Germinal center (tissue), 1 donor: ENCODE data around the gene BSG.
"Not testable (repeated sequence)": the region's sequence is repeated elsewhere in the genome, so short reads cannot be mapped to it uniquely, and the experiment has no call there.

Source experiments
- DNase-seq: peaks from one replicate; pipeline ENCODE4 v3.0.0; 2012; ENCODE audit warnings: mixed read lengths, low spot score

Gene BSG

DNA sequence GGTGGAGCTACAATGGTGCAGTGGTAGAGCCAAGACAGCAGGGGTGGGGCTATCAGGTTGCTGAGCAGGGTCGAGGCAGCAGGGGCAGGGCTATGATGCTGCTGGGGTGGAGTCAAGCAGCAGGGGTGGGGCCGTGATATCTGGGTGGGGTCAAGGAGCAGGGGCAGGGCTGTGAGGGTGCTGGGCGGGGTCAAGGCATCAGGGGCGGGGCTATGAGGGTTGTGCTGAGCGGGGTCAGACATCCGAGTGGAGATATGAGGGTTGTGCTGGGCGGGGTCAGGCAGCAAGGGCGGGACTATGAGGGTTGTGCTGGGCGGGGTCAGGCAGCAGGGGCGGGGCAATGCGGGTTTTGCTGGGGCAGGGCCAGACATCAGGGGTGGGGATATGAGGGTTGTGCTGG is 32.0 kb downstream of the BSG start:
- DNase-seq: peak; percentile 56

- DNase-seq: not testable (repeated sequence)
These were observed 32.9 kb downstream of the BSG start for GRCh38 chr19:605061-605971.

DNA sequence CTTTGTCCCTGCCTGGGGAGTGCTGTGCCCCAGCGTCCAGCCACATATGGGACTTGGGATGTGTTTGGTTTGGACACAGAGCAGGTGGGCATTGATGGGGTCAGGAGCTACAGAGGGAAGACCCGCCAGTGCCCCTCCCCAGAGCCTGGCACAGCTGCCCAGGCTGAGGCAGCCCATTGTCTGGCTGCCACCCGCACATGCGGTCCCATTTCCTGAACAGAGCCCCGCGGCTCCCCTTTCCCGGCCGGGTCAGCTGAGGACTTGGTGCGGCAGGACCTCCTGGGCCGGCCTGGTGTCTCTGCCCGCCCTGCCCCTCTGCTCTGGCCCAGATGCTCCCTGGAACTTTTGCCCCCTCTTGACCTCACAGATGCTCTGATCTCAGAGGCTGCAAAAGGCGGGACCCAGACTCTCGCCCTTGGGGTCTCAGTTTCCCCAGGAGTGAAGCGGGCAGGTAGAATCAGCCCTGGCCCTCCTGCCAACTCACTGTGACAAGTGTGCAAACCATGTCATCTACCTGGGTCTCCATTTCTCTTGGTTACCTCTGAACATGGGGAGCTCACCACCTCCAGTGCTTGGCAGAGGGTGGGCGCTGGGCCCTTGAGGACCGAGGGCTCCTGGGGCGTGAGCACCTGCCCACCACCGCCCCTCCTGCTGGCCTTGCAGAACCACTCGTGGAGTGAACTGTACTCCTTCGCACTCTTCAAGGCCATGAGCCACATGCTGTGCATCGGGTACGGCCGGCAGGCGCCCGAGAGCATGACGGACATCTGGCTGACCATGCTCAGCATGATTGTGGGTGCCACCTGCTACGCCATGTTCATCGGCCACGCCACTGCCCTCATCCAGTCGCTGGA is 35.1 kb downstream of the BSG start:
- no peak for DNase-seq

DNA sequence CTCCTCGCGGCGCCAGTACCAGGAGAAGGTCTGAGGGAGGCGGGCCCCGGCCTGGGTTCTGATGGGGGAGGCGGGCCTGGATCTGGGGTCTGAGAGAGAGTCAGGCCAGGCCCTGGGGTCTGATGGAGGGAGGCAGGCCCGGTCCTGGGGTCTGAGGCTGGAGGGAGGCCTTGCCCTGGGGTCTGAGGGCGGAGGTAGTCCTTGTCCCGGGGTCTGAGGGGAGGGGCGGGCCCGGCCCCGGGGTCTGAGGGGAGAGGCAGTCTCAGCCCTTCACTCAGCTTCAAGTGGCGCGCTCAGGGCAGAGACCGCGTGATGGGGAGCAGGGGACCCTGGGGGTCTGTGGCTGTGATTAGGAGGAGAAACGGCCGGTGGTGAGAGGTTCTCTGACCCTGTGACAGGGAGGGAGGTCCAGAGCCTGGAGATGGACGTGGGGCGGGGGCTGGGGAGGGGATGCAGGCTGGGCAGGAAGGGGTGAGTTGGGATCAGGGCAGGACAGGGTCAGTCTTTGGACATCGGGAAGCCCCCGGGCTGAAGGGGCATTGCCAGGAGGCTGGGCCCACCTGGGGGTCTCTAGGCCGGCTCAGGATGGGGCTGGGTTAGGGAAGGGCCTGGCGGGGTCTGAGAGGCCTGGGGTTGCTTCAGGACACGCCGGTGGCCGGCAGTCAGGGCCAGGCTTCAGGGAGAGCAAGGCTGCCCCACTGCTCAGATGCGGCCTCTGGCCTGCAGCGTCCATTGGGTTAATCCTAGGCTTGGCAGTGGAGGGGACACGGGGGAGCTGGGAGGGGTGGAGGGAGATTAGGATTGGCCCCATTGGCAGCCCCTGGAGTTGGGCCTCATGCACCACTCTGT is 36.0 kb downstream of the BSG start:
- DNase-seq: no peak

GRCh38 chr19:609004-609346 is 36.6 kb downstream of the BSG start:
- no peak for DNase-seq

DNA sequence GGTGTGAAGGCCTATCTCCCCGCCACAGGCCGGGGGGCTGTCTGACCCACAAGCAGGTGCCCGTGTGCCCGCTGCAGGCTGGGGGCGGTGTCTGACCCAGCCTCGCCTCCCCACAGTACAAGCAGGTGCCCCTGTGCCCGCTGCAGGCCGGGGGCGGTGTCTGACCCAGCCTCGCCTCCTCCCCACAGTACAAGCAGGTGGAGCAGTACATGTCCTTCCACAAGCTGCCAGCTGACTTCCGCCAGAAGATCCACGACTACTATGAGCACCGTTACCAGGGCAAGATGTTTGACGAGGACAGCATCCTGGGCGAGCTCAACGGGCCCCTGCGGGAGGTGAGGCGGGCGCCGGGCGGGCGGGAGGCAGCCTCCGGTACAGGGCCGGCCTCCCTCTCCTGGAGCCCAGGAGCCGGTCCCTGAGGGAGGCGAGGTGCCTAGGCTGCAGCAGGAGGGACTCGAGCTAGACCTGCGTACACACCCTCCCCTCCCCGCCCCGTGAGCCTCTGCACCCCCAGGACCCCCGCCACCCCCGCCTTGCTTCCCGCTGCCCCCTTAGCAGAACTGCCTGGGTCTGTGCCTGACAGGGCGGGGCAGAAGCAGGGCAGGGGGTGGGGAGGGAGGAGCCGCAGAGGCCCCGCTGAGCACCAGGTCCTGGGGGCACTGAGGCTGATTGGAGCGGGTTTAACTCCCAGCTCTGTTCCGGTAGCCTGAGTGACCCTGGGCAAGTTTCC is 37.8 kb downstream of the BSG start:
- DNase-seq: no peak

DNA sequence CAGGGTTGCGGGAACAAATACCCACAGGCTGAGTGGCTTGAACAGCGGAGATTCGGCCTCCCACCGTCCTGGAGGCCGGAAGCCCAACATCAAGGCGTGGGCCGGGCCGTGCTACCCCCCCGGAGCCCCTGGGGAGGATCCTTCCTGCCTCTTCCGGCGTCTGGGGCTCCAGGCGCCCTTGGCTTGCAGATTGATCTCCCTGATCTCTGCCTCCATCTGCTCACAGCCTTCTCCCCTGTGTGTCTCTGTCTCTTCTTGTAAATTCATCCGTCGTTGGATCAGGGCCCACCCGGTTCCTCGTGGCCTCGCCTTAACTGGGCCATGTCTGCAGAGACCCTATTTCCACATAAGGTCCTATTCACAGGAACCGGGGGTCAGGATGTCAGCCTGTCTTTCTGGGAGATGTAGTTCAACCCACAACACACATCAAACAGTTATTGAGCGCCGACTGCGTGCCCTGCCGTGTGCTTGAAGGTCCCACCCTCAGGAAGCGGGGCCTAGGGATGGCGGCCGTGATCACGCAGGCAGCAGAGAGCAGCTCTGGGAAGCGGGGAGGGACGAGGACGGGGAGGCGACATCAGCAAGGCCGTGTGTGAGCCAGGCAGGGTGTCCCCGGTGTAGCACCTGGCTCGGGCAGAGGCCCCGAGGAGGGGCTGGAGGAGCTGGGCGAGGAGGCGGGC is 38.5 kb downstream of the BSG start:
- DNase-seq: peak; percentile 57

DNA sequence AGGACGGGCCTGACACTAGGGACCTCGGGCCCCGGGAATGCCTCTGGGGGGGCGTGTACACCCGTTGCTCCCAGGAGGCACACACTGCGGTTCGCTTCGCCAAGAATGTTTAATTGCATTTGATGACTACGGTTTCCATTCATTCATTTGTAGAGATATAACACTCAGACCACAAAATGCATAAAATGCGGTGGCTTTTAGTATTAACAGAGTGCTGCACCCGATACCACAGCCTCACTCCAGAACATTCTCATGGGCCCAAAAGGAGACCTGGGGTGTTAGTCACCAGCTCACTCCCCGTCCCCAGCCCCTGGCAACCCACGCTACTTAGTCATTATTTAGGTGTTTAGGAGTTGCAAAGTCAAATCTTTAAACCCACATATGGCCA is 39.1 kb downstream of the BSG start:
- DNase-seq: no peak

DNA sequence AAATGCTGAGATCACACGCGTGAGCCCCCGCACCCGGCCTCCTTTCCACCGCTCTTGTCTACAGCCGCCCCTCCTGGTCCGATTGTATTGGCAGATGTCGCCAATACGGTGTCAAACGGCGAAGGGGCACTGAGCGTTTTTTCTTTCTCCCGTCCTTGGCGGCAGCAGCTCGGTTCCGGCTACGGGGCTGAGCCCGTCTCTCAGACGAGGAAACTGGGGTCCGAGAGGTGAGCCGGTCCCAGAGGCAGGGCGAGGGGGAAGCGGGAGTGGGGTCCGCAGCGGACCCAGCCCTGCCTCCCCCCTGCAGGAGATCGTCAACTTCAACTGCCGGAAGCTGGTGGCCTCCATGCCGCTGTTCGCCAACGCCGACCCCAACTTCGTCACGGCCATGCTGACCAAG is 40.5 kb downstream of the BSG start:
- no peak for DNase-seq

GRCh38 chr19:613732-614567 is 41.6 kb downstream of the BSG start:
- DNase-seq: no peak

GRCh38 chr19:615619-616018 is 43.2 kb downstream of the BSG start:
- no peak for DNase-seq

DNA sequence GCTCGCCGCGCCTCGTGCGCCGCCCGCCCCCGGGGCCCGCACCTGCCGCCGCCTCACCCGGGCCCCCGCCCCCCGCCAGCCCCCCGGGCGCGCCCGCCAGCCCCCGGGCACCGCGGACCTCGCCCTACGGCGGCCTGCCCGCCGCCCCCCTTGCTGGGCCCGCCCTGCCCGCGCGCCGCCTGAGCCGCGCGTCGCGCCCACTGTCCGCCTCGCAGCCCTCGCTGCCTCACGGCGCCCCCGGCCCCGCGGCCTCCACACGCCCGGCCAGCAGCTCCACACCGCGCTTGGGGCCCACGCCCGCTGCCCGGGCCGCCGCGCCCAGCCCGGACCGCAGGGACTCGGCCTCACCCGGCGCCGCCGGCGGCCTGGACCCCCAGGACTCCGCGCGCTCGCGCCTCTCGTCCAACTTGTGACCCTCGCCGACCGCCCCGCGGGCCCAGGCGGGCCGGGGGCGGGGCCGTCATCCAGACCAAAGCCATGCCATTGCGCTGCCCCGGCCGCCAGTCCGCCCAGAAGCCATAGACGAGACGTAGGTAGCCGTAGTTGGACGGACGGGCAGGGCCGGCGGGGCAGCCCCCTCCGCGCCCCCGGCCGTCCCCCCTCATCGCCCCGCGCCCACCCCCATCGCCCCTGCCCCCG is 43.8 kb downstream of the BSG start:
- no peak for DNase-seq

DNA sequence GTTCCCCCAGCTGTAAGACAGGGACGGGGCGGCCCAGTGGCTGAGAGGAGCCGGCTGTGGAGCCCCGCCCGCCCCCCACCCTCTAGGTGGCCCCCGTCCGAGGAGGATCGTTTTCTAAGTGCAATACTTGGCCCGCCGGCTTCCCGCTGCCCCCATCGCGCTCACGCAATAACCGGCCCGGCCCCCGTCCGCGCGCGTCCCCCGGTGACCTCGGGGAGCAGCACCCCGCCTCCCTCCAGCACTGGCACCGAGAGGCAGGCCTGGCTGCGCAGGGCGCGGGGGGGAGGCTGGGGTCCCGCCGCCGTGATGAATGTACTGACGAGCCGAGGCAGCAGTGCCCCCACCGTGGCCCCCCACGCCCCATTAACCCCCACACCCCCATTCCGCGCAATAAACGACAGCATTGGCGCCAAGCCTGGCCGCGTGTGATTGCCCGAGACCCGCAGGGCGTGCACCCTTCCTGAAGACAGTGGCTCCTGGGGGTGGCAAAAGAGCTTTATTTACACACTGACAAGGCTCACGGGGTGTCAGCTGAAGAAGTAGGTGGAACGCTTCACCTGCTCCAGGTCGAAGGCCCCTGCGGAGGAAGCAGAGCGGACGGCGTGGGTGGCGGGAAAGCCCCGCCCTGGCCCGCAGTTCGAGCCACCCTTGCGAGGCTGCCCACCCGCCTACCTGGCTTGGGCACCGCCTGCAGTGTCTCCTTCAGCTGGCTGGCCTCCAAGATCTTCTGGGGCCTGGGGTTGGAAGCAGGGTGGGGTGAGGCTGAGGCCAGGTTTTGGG is 44.5 kb downstream of the BSG start:
- no peak for DNase-seq

GRCh38 chr19:617551-618246 is 45.3 kb downstream of the BSG start:
- DNase-seq: no peak

DNA sequence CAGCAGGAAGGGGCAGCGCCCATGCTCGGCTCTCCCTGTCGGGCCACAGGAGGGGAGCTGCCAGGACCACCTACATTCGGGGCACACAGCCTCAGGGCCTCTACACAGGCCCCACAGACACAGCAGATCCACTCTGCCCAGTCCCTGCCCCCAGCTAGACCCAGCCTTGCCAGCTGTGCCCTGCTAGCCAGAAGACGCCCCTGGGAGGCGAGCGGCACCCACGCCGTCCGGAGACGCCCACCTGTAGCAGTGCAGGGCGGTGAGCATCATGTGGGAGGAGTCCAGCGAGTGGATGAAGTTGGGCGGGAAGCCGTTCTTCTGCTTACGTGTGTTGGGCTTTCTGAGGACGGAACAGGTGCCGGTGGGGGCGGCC is 45.8 kb downstream of the BSG start:
- DNase-seq: no peak

GRCh38 chr19:618674-619285 is 46.4 kb downstream of the BSG start:
- no peak for DNase-seq

DNA sequence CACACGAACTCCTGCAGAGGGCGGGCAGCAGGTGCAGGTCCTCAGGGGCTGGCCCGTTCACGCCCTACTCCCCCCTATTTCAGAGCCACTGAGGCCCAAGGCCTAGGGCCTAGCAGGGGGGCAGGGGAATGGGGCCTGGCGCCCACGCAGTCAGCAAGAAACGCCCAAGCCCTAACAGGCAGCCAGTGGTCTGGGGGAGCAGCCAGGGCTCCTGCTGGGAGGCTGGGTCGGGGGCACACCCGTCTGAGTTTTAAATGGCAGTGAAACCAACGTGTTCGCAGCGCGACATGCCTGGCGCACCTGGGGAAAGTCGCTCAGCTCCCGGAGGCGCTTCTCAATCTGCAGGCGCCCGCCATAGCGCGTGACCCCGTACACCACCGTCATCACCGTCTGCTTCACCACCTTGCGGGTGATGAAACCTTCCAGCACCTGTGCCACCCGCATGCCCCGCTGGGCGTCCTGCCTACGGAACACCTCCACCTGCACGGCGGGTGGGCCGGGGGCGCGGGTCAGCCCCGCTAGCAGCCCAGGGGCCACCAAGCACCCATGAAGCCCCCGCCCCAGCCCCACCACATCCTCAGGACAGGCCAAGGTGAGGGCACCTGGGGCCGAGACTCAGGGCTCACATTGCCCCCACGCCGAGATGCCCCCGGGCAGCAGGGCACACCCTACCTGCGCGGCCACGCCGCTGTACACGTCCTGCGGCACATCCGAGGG is 47.0 kb downstream of the BSG start:
- no peak for DNase-seq
